NCI-H2227 treated with DMSO at 0.1 percent for 48 hours (cell line): ENCODE results near the gene TUBA4B.
"Not testable (repeated sequence)": the region's sequence is repeated elsewhere in the genome, so short reads cannot be mapped to it uniquely, and the experiment has no call there.

Experiments
- DNase-seq: peaks from one replicate; lab custom pipeline; 2025; lab: John Stamatoyannopoulos, UW

Gene TUBA4B

GRCh38 chr2:219291910-219292490 is 39.0 kb downstream of the TUBA4B start:
- no peak for DNase-seq

DNA sequence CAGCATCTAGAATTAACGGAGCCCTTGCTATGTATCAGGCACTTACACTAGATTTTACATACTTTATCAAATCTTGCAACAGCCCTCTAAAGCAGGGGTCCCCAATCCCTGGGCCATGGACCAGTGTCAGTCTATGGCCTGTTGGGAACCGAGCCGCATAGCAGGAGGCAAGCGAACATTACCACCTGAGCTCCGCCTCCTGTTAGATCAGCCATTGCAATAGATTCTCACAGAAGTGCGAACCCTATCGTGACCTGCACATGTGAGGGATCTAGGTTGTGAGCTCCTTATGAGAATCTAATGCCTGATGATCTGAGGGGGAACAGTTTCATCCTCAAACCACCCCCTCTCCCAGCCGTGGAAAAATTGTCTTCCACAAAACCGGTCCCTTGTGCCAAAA is 39.6 kb downstream of the TUBA4B start:
- no peak for DNase-seq

GRCh38 chr2:219293736-219294231 is 40.7 kb downstream of the TUBA4B start:
- DNase-seq, result no peak

GRCh38 chr2:219294356-219295351 is 41.6 kb downstream of the TUBA4B start:
- no peak for DNase-seq

DNA sequence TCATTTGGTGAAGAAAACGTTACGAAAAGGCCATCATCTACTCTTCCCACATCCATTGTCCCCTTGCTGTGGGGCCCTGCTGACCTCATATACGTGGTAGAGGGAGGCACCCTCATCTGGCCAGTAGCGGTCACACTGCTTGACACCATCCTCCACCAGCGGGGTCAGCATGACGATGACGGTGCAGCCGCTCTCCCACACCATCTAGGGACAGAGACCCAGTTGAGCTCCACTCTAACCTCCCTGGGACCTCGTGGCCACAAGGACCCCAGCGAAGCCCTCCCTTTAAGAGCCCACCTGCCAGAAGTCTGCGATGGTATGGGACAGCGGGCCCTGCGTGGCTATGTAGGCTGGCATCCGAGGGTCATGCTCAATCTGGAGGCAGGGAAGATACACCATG is 43.1 kb downstream of the TUBA4B start:
- no peak for DNase-seq

GRCh38 chr2:219296631-219297391 is 43.8 kb downstream of the TUBA4B start:
- DNase-seq, result no peak

- no peak for DNase-seq
Measured at GRCh38 chr2:219297766-219298456, 44.9 kb downstream of the TUBA4B start.

GRCh38 chr2:219298759-219299371 is 45.8 kb downstream of the TUBA4B start:
- DNase-seq, result peak; percentile 70

DNA sequence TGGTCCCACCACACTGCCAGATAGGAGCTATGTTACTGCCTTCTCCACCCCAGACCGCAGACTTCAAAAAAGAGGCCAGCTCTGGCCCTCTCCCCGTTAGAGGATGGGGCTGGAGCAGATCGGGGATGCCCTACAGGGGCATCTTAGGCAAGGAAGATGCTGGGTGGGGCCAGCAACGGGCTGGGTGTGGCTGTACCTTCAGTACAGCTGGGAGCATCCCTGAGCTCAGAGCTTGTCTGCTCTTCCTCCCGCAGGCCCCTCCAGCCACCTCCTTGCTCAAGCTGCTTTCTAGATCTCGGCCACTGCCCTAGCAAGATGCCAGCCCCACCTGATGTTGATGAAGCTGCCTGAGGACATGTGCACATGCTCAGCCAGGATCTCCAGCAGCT is 46.3 kb downstream of the TUBA4B start:
- DNase-seq, result no peak

- DNase-seq, result no peak
Measured at GRCh38 chr2:219300022-219300421, 47.0 kb downstream of the TUBA4B start.

GRCh38 chr2:219302412-219302968 is 49.4 kb downstream of the TUBA4B start:
- no peak for DNase-seq

DNA sequence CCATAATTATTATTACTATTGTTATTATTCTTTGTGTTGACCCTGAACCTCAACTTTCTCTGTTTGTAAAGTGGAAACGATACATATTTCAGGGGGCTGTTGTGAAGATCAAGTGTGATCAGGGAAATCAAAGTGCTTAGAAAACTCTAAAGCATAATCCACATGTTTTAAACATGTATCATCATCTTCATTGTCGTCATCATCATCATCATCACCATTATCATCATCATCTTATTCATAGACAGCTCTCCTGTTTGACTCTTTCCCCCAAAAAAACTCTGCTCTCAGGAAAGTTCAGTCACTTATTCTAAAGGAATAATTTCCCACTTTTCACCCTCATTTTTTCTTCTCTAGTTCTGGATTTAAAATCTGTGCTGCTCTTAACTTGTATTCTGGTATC is 51.2 kb downstream of the TUBA4B start:
- no peak for DNase-seq

GRCh38 chr2:219306047-219306446 is 53.0 kb downstream of the TUBA4B start:
- DNase-seq, result no peak

DNA sequence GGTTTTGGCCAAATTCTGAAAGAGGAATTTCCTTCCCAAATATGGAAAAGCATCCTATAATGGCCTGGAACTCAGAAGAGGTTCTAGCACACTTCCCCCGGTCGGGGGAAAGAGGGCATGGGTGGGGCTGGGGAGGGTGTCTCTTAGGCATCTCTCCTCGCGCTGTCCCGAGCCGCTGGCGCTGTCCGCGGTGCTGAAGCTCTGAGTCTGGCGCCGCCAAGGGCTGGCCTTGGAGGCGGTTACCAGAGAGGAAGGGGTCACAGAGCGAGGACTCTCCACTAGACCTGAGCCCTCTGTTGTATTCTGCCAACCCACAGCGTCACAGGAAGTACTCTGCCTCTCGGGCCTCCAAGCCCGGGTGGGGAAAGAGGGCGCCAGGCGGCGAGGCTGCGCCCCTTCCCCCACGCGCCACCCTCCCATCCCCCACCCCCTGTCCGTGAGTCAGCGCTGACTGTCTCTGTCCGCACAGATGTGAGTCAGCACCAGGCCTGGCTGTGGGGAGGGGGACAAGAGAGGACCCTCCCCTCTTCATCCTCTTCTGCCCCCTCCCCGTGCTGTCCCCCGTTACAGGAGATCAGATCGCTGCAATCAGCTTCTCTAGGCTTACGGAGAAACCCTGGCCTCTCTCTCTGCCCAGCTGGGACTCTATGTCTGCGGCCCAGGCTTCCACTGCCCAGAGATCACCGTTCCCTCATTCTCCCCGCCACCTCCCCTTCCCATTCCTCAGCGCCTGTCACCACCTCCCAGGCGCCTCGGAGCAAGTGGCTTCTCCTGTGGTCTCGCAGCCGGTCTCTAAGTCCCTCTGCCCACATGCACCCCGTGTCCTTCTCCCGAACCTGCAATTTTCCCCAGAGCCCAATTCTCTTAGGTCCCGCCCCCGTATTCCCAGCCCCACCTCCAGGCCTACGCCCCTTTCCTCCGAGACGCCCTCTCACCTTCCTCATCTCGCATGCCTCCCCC is 55.4 kb downstream of the TUBA4B start:
- DNase-seq, result peak; percentile 53

- DNase-seq, result peak; percentile 85
Measured at GRCh38 chr2:219309278-219309677, 56.2 kb downstream of the TUBA4B start, which contains the start of gene PTPRN. TSS of gene PTPRN (minus strand) at chr2:219309401. CDS start at chr2:219309332, 69 bp downstream.

DNA sequence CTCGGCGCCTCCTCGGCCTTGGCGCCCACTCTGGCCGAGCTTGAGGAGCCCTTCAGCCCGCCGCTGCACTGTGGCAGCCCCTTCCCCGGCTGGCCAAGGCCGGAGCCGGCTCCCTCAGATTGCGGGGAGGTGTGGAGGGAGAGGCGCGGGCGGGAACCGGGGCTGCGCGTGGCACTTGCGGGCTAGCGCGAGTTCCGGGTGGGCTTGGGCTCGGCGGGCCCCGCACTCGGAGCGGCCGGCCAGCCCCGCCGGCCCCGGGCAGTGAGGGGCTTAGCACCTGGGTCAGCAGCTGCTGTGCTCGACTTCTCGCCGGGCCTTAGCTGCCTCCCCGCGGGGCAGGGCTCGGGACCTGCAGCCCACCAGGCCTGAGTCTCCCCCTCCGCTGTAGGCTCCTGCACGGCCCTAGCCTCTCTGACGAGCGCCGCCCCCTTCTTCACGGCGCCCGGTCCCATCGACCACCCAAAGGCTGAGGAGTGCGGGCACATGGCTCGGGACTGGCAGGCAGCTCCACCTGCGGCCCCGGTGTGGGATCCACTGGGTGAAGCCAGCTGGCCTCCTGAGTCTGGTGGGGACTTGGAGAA is 59.7 kb downstream of the TUBA4B start:
- DNase-seq, result not testable (repeated sequence)

DNA sequence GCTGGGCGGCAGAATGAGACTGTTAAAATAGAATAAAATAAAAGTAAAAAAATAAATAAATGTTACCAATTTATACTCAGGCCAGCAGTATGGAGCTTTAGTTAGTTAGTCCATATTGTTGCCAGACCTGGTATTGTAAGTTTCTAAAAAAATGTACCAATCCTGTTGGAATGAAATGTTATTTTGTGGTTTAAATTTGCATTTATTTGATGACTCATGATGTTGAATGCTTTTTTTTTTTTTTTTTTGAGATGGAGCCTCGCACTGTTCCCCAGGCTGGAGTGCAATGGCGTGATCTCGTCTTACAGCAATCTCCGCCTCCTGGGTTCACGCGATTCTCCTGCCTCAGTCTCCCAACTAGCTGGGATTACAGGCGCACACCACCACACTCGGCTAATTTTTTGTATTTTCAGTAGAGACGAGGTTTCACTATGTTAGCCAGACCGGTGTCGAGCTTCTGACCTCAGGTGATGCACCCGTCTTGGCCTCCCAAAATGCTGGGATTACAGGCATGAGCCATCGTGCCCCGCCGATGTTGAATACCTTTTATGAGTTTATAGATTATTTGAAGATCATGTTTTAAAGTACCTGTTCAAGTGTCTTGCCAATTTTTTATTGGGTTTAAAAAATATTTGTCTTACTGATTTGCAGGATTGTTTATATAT is 61.9 kb downstream of the TUBA4B start:
- DNase-seq, result no peak
